AG20443 (cell line): ENCODE measurements around the gene LMNA.
"Not testable (repeated sequence)": the region's sequence is repeated elsewhere in the genome, so short reads cannot be mapped to it uniquely, and the experiment has no call there.

Experiments used
- DNase-seq: peaks from one replicate; pipeline ENCODE4 v3.0.0; 2012; ENCODE audit warnings: low spot score, mixed read lengths

The LMNA gene

GRCh38 chr1:156122086-156122485 lies 7.6 kb downstream of the LMNA start:
- DNase-seq = no peak

- DNase-seq = no peak
Measured at GRCh38 chr1:156122519-156123355, 8.2 kb downstream of the LMNA start.

- DNase-seq = peak; percentile 59
Measured at GRCh38 chr1:156123356-156124196, 9.1 kb downstream of the LMNA start.

GRCh38 chr1:156124557-156125483 lies 10.3 kb downstream of the LMNA start:
- DNase-seq = no peak

- DNase-seq = not testable (repeated sequence)
Measured at GRCh38 chr1:156125544-156125943, 11.0 kb downstream of the LMNA start.

- DNase-seq = peak; percentile 82
Measured at GRCh38 chr1:156126043-156126629, 11.6 kb downstream of the LMNA start.

GRCh38 chr1:156126630-156127534 lies 12.4 kb downstream of the LMNA start:
- peak; percentile 63 for DNase-seq

- DNase-seq = no peak
Measured at GRCh38 chr1:156128308-156128653, 13.8 kb downstream of the LMNA start.

- no peak for DNase-seq
Measured at GRCh38 chr1:156128654-156129597, 14.4 kb downstream of the LMNA start.

GRCh38 chr1:156129687-156130577 lies 15.4 kb downstream of the LMNA start:
- peak; percentile 88 for DNase-seq

- no peak for DNase-seq
Measured at GRCh38 chr1:156130578-156130942, 16.0 kb downstream of the LMNA start.

- no peak for DNase-seq
Measured at GRCh38 chr1:156134716-156135435, 20.4 kb downstream of the LMNA start.

- DNase-seq = no peak
Measured at GRCh38 chr1:156135930-156136871, 21.7 kb downstream of the LMNA start.

- DNase-seq = no peak
Measured at GRCh38 chr1:156136970-156137483, 22.5 kb downstream of the LMNA start.

GRCh38 chr1:156138458-156138867 lies 24.0 kb downstream of the LMNA start:
- no peak for DNase-seq
